H7 (cell line): ENCODE measurements around the gene SLIT3. TPM values are rescaled to one million over a fixed set of nuclear protein-coding genes. Genes with fewer than 3 reads are reported as not detected.

Experiments
- DNase-seq: peaks from one replicate; pipeline ENCODE4 v3.0.0; 2012
- H3K27me3 ChIP-seq: 2 replicates; pipeline ENCODE4 v1.6.0; 2011; ENCODE audit warnings: mild to moderate bottlenecking, low read length; ENCODE audit not compliant: control insufficient read depth, insufficient read depth
- H3K36me3 ChIP-seq: replicated peaks from 2 replicates; pipeline ENCODE4 v1.5.1; 2011; ENCODE audit warnings: low read length; ENCODE audit not compliant: control insufficient read depth, insufficient read depth
- H3K4me3 ChIP-seq: 2 replicates; pipeline ENCODE4 v1.5.1; 2011; ENCODE audit warnings: low read depth, mild to moderate bottlenecking, control low read depth, low read length, moderate library complexity; ENCODE audit not compliant: insufficient read depth
- total RNA-seq: library from RNA; depleted of rRNA; stranded (reverse); fragments of >200 nt; shearing (Covaris generic); gene quantifications from 2 replicates; pipeline ENCODE4 v1.2.3, GENCODE V29; 2014

Gene SLIT3
- total RNA-seq, 1 experiment from 2014 or later: 0.97 TPM

GRCh38 chr5:169003721-169004541 lies 297.0 kb downstream of the SLIT3 start:
- no peak for DNase-seq
- Histone ChIP-seq H3K27me3 (no peaks in the 10 kb centered on the region; the same call in 1 of the 2 replicates), H3K36me3 (no peaks in the 10 kb centered on the region), H3K4me3 (no peak overlapping the region)

GRCh38 chr5:169002953-169003555 lies 297.9 kb downstream of the SLIT3 start:
- no peak for DNase-seq
- Histone ChIP-seq H3K36me3 (no peaks in the 10 kb centered on the region), H3K4me3 (no peak overlapping the region), H3K27me3 (no peaks in the 10 kb centered on the region; the same call in 1 of the 2 replicates)

- Histone ChIP-seq H3K36me3 (no peaks in the 10 kb centered on the region), H3K27me3 (no peaks in the 10 kb centered on the region; the same call in 1 of the 2 replicates), H3K4me3 (no peak overlapping the region)
- no peak for DNase-seq
Measured at GRCh38 chr5:169001394-169001793, 299.5 kb downstream of the SLIT3 start.

GRCh38 chr5:168995024-168995423 lies 305.9 kb downstream of the SLIT3 start:
- DNase-seq: no peak
- Histone ChIP-seq H3K4me3 (no peak overlapping the region), H3K36me3 (no peaks in the 10 kb centered on the region), H3K27me3 (no peaks in the 10 kb centered on the region)

GRCh38 chr5:168992687-168993086 lies 308.3 kb downstream of the SLIT3 start:
- Histone ChIP-seq H3K36me3 (no peaks in the 10 kb centered on the region), H3K4me3 (no peak overlapping the region)
- peak; percentile 65 for DNase-seq

GRCh38 chr5:168992016-168992415 lies 308.9 kb downstream of the SLIT3 start:
- no peaks in the 10 kb centered on the region for H3K36me3 ChIP-seq
- DNase-seq: no peak
- H3K4me3 ChIP-seq: no peak overlapping the region
- no peaks in the 10 kb centered on the region; the same call in 1 of the 2 replicates for H3K27me3 ChIP-seq

More at GRCh38 chr5:168992687-168993086, 308.3 kb downstream of the SLIT3 start:
- no peaks in the 10 kb centered on the region; the same call in 1 of the 2 replicates for H3K27me3 ChIP-seq

GRCh38 chr5:168991311-168991710 lies 309.6 kb downstream of the SLIT3 start:
- Histone ChIP-seq H3K4me3 (no peak overlapping the region), H3K36me3 (no peaks in the 10 kb centered on the region), H3K27me3 (no peaks in the 10 kb centered on the region; the same call in 1 of the 2 replicates)
- DNase-seq: peak; percentile 55

- Histone ChIP-seq H3K4me3 (no peak overlapping the region), H3K36me3 (no peaks in the 10 kb centered on the region), H3K27me3 (no peaks in the 10 kb centered on the region; the same call in 1 of the 2 replicates)
- no peak for DNase-seq
Measured at GRCh38 chr5:168990679-168991078, 310.3 kb downstream of the SLIT3 start.

GRCh38 chr5:168989731-168990505 lies 311.0 kb downstream of the SLIT3 start:
- no peak for DNase-seq
- Histone ChIP-seq H3K27me3 (no peaks in the 10 kb centered on the region; the same call in 1 of the 2 replicates), H3K4me3 (no peak overlapping the region), H3K36me3 (no peaks in the 10 kb centered on the region)

- Histone ChIP-seq H3K36me3 (no peaks in the 10 kb centered on the region), H3K27me3 (no peaks in the 10 kb centered on the region; the same call in 1 of the 2 replicates), H3K4me3 (no peak overlapping the region)
- no peak for DNase-seq
Measured at GRCh38 chr5:168988699-168989098, 312.2 kb downstream of the SLIT3 start.

GRCh38 chr5:168987543-168988300 lies 313.2 kb downstream of the SLIT3 start:
- Histone ChIP-seq H3K4me3 (no peak overlapping the region), H3K27me3 (no peaks in the 10 kb centered on the region; the same call in 1 of the 2 replicates), H3K36me3 (no peaks in the 10 kb centered on the region)
- DNase-seq: peak; percentile 72

- H3K36me3 ChIP-seq: no peaks in the 10 kb centered on the region
- H3K27me3 ChIP-seq: no peaks in the 10 kb centered on the region; the same call in 1 of the 2 replicates
- no peak for DNase-seq
- no peak overlapping the region for H3K4me3 ChIP-seq
Measured at GRCh38 chr5:168985454-168985853, 315.5 kb downstream of the SLIT3 start.

- DNase-seq: no peak
- Histone ChIP-seq H3K27me3 (no peaks in the 10 kb centered on the region; the same call in 1 of the 2 replicates), H3K4me3 (no peak overlapping the region), H3K36me3 (no peaks in the 10 kb centered on the region)
Measured at GRCh38 chr5:168984135-168984675, 316.7 kb downstream of the SLIT3 start.

GRCh38 chr5:168979135-168979534 lies 321.8 kb downstream of the SLIT3 start:
- no peaks in the 10 kb centered on the region for H3K36me3 ChIP-seq
- no peak for DNase-seq
- no peaks in the 10 kb centered on the region for H3K27me3 ChIP-seq
- H3K4me3 ChIP-seq: no peak overlapping the region
